ENCODE data around the gene STON1. TPM values are rescaled to one million over a fixed set of nuclear protein-coding genes. Genes with fewer than 3 reads are reported as not detected.

Gene STON1
- total RNA-seq, 2 experiments from 2014 or later = 0.74 to 0.95 TPM

DNA sequence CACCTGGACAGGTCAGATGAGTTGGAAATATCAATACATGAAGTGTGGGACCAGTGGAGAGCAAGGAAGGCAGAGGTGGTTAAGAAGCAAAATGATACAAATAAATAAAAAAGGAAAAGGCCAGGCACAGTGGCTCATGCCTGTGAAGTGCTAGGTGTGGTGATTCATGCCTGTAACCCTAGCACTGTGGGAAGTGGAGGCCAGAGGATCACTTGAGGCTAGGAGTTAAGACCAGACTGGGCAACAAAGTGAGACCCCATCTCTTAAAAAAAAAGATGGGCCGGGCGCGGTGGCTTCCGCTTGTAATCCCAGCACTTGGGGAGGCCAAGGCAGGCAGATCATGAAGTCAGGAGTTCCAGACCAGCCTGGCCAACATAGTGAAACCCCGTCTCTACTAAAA is 2.9 kb downstream of the STON1 start:
- no peak for ATAC-seq
- ChIA-PET POLR2A (no interaction called here), CTCF (no interaction called here)
- no peak for DNase-seq
- no peak overlapping the region for H3K4me3 Mint-ChIP-seq
- no peaks in the 10 kb centered on the region for H3K36me3 Mint-ChIP-seq (ENCODE audit: low read depth)
- TF ChIP-seq, protein P1, sequence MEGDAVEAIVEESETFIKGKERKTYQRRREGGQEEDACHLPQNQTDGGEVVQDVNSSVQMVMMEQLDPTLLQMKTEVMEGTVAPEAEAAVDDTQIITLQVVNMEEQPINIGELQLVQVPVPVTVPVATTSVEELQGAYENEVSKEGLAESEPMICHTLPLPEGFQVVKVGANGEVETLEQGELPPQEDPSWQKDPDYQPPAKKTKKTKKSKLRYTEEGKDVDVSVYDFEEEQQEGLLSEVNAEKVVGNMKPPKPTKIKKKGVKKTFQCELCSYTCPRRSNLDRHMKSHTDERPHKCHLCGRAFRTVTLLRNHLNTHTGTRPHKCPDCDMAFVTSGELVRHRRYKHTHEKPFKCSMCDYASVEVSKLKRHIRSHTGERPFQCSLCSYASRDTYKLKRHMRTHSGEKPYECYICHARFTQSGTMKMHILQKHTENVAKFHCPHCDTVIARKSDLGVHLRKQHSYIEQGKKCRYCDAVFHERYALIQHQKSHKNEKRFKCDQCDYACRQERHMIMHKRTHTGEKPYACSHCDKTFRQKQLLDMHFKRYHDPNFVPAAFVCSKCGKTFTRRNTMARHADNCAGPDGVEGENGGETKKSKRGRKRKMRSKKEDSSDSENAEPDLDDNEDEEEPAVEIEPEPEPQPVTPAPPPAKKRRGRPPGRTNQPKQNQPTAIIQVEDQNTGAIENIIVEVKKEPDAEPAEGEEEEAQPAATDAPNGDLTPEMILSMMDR (IDR thresholded peaks at IDR 0.05) = no peak
- no peaks in the 10 kb centered on the region for H3K9me3 Mint-ChIP-seq
- H3K4me1 Mint-ChIP-seq (ENCODE audit: low read depth) = peaks cover 14% of the 10 kb centered on the region
- peaks cover 6% of the 10 kb centered on the region for H3K27me3 Mint-ChIP-seq
- intact Hi-C loops (cut with micrococcal nuclease) = no loop called here
- no peak overlapping the region for H3K27ac Mint-ChIP-seq

DNA sequence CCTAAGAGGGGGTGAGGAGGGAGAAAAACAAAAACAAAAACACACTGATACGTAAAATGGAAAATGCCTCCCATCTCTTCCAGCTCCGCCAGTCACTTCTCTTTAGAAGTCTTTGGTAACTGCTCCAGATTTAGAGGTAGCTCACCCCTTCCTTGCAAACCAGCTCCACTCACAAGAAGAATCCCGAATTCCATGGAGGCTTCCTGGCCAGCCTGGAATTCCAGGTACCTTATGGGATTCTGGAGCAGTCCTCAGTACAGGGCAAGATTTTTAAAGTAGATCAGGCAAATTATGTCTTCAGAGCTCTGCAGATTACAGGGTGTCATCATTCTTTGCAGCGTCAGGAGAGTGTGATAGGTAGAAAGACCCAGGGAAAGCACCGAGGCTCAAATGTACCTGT is 4.8 kb downstream of the STON1 start:
- intact Hi-C loops (cut with micrococcal nuclease) = no loop called here

GRCh38 chr2:48540237-48540935 is 10.4 kb downstream of the STON1 start:
- DNase-seq (no peak), ATAC-seq (no peak)
- TF ChIP-seq, protein P1 (IDR thresholded peaks at IDR 0.05) = no peak
- H3K36me3 Mint-ChIP-seq (ENCODE audit: low read depth) = no peaks in the 10 kb centered on the region
- H3K4me3 Mint-ChIP-seq = no peak overlapping the region
- ChIA-PET CTCF (interaction anchor here (1.3 kb wide), 1 partner anchor 48 kb away, joined by 3 read pairs; no protein-coding TSS in a partner anchor), POLR2A (no interaction called here)
- no peaks in the 10 kb centered on the region for H3K4me1 Mint-ChIP-seq (ENCODE audit: low read depth)
- no peak overlapping the region for H3K27ac Mint-ChIP-seq
- no peaks in the 10 kb centered on the region for H3K9me3 Mint-ChIP-seq
- intact Hi-C loops (cut with micrococcal nuclease) = no loop called here
- no peaks in the 10 kb centered on the region for H3K27me3 Mint-ChIP-seq

More for the DNA sequence above, 4.8 kb downstream of the STON1 start:
- Mint-ChIP-seq H3K9me3 (no peaks in the 10 kb centered on the region), H3K27ac (no peak overlapping the region), H3K4me3 (no peak overlapping the region), H3K36me3 (ENCODE audit: low read depth) (no peaks in the 10 kb centered on the region), H3K27me3 (peaks cover 3% of the 10 kb centered on the region), H3K4me1 (ENCODE audit: low read depth) (peaks cover 10% of the 10 kb centered on the region)
- TF ChIP-seq, protein P1 (IDR thresholded peaks at IDR 0.05) = no peak
- CTCF ChIA-PET = no interaction called here
- DNase-seq (no peak), ATAC-seq (no peak)
- POLR2A ChIA-PET = no interaction called here

DNA sequence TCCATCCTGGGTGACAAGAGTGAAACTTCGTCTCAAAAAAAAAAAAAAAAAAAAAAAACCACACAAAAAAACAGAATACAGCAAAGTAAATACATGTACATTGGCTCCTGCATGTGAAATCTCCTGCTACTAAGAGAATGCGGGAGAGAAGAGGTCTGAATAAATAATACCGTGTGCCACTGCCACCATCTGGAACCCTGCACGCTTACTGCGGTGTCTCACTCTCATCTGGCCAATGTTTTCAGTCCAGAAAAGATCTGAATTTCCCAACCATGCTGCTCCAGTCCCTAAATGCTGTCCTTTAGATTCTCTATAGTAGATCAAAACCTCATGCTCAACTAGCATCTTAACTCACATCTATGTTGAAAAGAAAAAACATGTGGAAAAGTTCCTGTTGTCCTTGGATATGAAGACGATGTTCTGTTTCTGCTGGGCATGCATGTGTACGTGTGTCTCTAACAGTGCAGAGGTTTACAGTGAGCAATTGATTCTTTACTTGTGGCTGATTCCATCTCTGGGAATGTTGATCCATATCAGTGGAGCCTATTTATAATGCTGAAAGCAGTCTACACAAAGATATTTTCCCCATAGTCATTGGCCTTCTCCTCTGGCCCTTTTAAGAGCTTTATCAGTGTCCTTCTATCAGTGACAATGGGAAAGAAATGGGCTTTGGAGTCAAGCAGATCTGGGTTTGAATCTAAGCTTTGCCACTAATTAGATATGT is 11.9 kb downstream of the STON1 start:
- no peak for DNase-seq
- Mint-ChIP-seq H3K27ac (no peak overlapping the region), H3K27me3 (no peaks in the 10 kb centered on the region), H3K36me3 (ENCODE audit: low read depth) (no peaks in the 10 kb centered on the region), H3K4me3 (no peak overlapping the region), H3K4me1 (ENCODE audit: low read depth) (no peaks in the 10 kb centered on the region), H3K9me3 (no peaks in the 10 kb centered on the region)
- POLR2A ChIA-PET = interaction anchor here (0.9 kb wide), 1 partner anchor 12 kb away, joined by 3 read pairs; no protein-coding TSS in a partner anchor
- ATAC-seq = no peak
- TF ChIP-seq, protein P1 (IDR thresholded peaks at IDR 0.05) = no peak
- intact Hi-C loops (cut with micrococcal nuclease) = no loop called here
- CTCF ChIA-PET = no interaction called here

DNA sequence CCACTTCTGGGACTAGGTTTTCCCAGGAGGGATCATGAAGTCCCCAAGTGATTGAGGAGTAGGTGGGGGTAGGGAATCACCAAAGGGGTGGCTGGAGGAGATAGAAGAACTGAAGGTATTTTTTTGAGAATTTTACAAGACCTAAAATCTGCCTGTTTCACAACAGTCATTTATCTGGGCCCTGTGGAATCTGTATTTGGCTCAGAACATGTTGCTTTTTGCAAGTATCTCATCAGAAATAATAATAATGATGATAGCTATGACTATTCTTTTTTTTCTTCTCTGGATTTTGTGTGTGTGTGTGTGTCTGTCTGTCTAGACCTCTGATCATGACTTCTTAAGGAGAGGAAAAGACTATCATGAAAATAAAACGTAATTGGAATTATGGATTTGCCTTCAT is 13.9 kb downstream of the STON1 start:
- ChIA-PET CTCF (interaction anchor here (1.0 kb wide), 1 partner anchor 12 kb away, joined by 3 read pairs; no protein-coding TSS in a partner anchor), POLR2A (no interaction called here)
- DNase-seq (no peak), ATAC-seq (no peak)
- H3K9me3 Mint-ChIP-seq = no peaks in the 10 kb centered on the region
- TF ChIP-seq, protein P1 (IDR thresholded peaks at IDR 0.05) = no peak
- no peak overlapping the region for H3K27ac Mint-ChIP-seq
- no peaks in the 10 kb centered on the region for H3K27me3 Mint-ChIP-seq
- H3K4me3 Mint-ChIP-seq = no peak overlapping the region
- intact Hi-C loops (cut with micrococcal nuclease) = no loop called here
- no peaks in the 10 kb centered on the region for H3K36me3 Mint-ChIP-seq (ENCODE audit: low read depth)
- H3K4me1 Mint-ChIP-seq (ENCODE audit: low read depth) = no peaks in the 10 kb centered on the region

Data from activated CD8-positive, alpha-beta T cell treated with anti-CD3 and anti-CD28 coated beads for 36 hours (primary cell).